B cell (primary cell): Measurements from ENCODE around the gene SKAP1.

Experiments
- EZH2 ChIP-seq: IDR thresholded peaks from 2 replicates; pipeline ENCODE4 v1.6.1; 2012; ENCODE audit warnings: borderline replicate concordance, low read depth, mild to moderate bottlenecking, moderate library complexity, low read length; ENCODE audit not compliant: insufficient read depth, poor library complexity, severe bottlenecking
- TF ChIP-seq, protein P1 (sequence below): fragments of 200-600 bp; IDR thresholded peaks from one replicate; pipeline ENCODE4 v1.8.0; 2022; ENCODE audit warnings: antibody characterized with exemption, mild to moderate bottlenecking

DNA sequence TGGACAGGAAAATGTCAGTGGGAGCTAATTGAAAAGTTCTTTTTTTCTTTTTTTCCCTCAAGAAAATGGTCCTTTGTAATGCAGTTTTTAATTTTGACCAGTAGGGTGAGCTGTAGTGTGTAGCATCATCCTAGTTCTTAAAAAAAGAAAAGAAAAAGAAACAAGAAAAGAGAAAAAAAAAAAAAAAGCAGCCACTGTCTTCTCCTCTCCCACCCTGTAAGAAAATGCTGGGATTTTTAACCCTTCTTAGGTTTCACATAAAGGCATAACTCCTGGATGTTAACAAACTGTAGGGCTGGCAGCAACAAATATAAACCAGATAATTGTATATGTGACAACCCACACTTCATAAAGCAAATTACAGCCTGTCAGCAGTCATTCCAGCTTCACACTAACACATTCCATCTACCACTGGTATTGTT is 78.1 kb downstream of the SKAP1 start:
- no peak for TF ChIP-seq EZH2
- TF ChIP-seq, protein P1, sequence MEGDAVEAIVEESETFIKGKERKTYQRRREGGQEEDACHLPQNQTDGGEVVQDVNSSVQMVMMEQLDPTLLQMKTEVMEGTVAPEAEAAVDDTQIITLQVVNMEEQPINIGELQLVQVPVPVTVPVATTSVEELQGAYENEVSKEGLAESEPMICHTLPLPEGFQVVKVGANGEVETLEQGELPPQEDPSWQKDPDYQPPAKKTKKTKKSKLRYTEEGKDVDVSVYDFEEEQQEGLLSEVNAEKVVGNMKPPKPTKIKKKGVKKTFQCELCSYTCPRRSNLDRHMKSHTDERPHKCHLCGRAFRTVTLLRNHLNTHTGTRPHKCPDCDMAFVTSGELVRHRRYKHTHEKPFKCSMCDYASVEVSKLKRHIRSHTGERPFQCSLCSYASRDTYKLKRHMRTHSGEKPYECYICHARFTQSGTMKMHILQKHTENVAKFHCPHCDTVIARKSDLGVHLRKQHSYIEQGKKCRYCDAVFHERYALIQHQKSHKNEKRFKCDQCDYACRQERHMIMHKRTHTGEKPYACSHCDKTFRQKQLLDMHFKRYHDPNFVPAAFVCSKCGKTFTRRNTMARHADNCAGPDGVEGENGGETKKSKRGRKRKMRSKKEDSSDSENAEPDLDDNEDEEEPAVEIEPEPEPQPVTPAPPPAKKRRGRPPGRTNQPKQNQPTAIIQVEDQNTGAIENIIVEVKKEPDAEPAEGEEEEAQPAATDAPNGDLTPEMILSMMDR: peak; percentile 95
